WTC11 (cell line): ENCODE data around the gene SUPT5H.

Experiments
- ATF6 ChIP-seq: sonication (generic); formaldehyde crosslinking; IDR thresholded peaks from 2 replicates; pipeline ENCODE4 v1.8.1; 2023; ENCODE audit warnings: mild to moderate bottlenecking, missing genetic modification reagents
- CTCF ChIP-seq: fragments of 200-600 bp; IDR thresholded peaks from 2 replicates; pipeline ENCODE4 v1.8.0; 2022; ENCODE audit warnings: antibody characterized with exemption
- ETV6 ChIP-seq: sonication (generic); formaldehyde crosslinking; IDR thresholded peaks from 2 replicates; pipeline ENCODE4 v1.8.1; 2022; ENCODE audit warnings: mild to moderate bottlenecking, missing genetic modification reagents
- FOXP1 ChIP-seq: sonication (generic); formaldehyde crosslinking; IDR thresholded peaks from 2 replicates; pipeline ENCODE4 v1.8.0; 2022; ENCODE audit warnings: missing genetic modification reagents, mild to moderate bottlenecking, moderate library complexity, borderline replicate concordance
- GABPB1 ChIP-seq: sonication (generic); formaldehyde crosslinking; IDR thresholded peaks from 2 replicates; pipeline ENCODE4 v1.8.1; 2023; ENCODE audit warnings: mild to moderate bottlenecking, missing genetic modification reagents
- MAX ChIP-seq: sonication (generic); formaldehyde crosslinking; IDR thresholded peaks from 2 replicates; pipeline ENCODE4 v1.8.0; 2022; ENCODE audit warnings: mild to moderate bottlenecking, missing genetic modification reagents
- MLX ChIP-seq: sonication (generic); formaldehyde crosslinking; IDR thresholded peaks from 2 replicates; pipeline ENCODE4 v1.8.1; 2023; ENCODE audit warnings: mild to moderate bottlenecking, missing genetic modification reagents, moderate library complexity
- OVOL2 ChIP-seq: fragments of 250-450 bp; sonication (Bioruptor Pico); IDR thresholded peaks from 2 replicates; pipeline ENCODE4 v1.9.0; 2021; ENCODE audit warnings: mild to moderate bottlenecking, borderline replicate concordance
- PREB ChIP-seq: sonication (generic); formaldehyde crosslinking; IDR thresholded peaks from 2 replicates; pipeline ENCODE4 v1.8.1; 2022; ENCODE audit warnings: mild to moderate bottlenecking, missing genetic modification reagents, moderate library complexity, borderline replicate concordance
- TEAD1 ChIP-seq: sonication (generic); formaldehyde crosslinking; IDR thresholded peaks from 2 replicates; pipeline ENCODE4 v1.8.0; 2022; ENCODE audit warnings: mild to moderate bottlenecking, missing genetic modification reagents
- ZMAT4 ChIP-seq: fragments of 250-450 bp; sonication (Bioruptor Pico); IDR thresholded peaks from 2 replicates; pipeline ENCODE4 v1.9.0; 2021; ENCODE audit warnings: mild to moderate bottlenecking
- ZNF263 ChIP-seq: sonication (generic); formaldehyde crosslinking; IDR thresholded peaks from 2 replicates; pipeline ENCODE4 v1.8.1; 2022; ENCODE audit warnings: low read depth, mild to moderate bottlenecking, moderate library complexity, missing genetic modification reagents

- TF ChIP-seq ZMAT4 (CRISPR knock-in tag) (no peak), TEAD1 (CRISPR knock-in tag) (no peak), CTCF (no peak), PREB (CRISPR knock-in tag) (no peak), ATF6 (no peak), MAX (CRISPR knock-in tag) (no peak), MLX (CRISPR knock-in tag) (no peak), OVOL2 (CRISPR knock-in tag) (no peak), GABPB1 (CRISPR knock-in tag) (no peak), ZNF263 (CRISPR knock-in tag) (no peak), ETV6 (no peak), FOXP1 (peak; percentile 42; the same call in 1 of the 2 replicates)
Observed at GRCh38 chr19:39406656-39407409, 38.5 kb upstream of the SUPT5H start, which contains the start of gene ZFP36.
